Subcutaneous adipose tissue (tissue), 4 donors: Measurements from ENCODE around the gene KCNN1. TPM values are rescaled to one million over a fixed set of nuclear protein-coding genes. Genes with fewer than 3 reads are reported as not detected.

Experiments used
- total RNA-seq, 4 donors: library from RNA; depleted of rRNA; stranded (reverse); fragments of >200 nt; gene quantifications; one replicate each; pipeline ENCODE4 v1.1.0, GENCODE V29; 2016
- TF ChIP-seq, protein P1 (sequence below): fragments of 450-650 bp; IDR thresholded peaks from one replicate; pipeline ENCODE4 v1.5.1; 2016; ENCODE audit warnings: low read depth, mild to moderate bottlenecking, control low read depth, antibody characterized with exemption, moderate library complexity

The KCNN1 gene
- total RNA-seq, 4 donors from 2014 or later, result not detected

DNA sequence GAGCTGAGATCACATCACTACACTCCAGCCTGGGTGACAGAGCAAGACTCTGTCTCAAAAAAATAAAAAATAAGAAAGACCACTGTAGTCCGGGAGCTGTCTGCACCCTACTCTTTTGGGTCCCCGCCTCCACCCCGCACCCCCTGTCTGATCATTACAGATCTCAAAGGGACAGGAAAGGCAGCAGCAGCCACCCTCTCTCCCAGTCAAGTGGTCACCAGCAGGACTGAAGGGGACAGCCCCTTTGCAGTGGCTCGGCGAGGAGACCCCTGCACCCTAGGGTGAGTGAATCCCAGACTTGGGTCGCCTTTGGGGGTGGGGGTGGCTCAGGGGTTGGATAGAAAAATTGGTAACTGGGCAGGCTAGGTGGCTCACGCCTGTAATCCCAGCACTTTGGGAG is 12.5 kb upstream of the KCNN1 start:
- TF ChIP-seq, protein P1, sequence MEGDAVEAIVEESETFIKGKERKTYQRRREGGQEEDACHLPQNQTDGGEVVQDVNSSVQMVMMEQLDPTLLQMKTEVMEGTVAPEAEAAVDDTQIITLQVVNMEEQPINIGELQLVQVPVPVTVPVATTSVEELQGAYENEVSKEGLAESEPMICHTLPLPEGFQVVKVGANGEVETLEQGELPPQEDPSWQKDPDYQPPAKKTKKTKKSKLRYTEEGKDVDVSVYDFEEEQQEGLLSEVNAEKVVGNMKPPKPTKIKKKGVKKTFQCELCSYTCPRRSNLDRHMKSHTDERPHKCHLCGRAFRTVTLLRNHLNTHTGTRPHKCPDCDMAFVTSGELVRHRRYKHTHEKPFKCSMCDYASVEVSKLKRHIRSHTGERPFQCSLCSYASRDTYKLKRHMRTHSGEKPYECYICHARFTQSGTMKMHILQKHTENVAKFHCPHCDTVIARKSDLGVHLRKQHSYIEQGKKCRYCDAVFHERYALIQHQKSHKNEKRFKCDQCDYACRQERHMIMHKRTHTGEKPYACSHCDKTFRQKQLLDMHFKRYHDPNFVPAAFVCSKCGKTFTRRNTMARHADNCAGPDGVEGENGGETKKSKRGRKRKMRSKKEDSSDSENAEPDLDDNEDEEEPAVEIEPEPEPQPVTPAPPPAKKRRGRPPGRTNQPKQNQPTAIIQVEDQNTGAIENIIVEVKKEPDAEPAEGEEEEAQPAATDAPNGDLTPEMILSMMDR, result no peak

DNA sequence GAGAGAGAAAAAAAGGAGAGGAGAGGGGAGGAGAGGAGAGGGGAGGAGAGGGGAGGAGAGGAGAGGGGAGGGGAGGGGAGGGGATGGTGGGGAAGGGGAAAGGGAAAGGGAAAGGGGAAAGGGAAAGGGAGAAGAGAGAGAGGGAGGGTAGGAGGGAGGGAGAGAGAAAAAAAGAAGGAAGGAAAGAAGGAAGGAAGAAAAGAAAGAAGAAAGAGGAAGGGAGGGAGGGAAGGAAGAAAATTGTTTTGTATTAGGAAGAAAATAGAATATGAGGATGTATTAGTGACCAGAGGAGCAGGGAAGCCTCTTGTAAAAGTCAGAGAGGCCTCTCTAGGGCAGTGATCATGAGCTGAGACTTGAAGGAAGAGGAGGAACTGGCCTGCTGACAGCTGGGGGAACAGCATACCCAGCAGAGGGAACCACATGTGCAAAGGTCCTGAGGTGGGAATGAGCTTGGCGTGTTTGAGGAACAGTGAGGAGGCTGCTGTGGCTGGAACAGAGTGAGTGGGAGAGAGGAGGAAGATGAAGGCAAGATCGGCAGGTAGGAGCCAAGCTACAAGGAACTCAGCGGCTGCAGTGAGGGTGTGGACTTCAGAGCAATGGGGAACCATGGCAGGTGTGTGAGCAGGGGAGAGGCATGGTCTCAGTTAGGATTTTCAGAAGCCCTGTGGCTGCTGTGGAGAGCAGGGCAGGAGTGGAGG is 9.6 kb upstream of the KCNN1 start:
- TF ChIP-seq, protein P1, result no peak

DNA sequence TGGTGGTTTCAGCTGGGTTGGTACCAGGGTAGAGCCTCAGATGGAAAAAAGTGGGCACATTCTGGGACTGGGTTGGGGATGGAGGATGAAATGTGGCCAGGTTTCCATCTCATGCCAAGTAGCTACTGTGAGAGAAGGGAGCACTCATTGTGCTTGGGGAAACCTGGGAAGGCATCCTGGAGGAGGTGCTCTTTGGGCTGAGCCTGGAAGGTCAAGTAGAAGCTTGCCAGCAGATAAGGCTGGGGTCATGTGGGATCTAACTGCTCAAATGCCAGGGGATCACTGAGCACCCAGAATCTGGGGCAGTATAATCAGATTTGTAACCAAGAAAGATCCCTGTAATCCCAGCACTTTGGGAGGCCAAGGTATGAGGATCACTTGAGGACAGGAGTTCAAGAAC is 9.0 kb upstream of the KCNN1 start:
- TF ChIP-seq, protein P1, result no peak

DNA sequence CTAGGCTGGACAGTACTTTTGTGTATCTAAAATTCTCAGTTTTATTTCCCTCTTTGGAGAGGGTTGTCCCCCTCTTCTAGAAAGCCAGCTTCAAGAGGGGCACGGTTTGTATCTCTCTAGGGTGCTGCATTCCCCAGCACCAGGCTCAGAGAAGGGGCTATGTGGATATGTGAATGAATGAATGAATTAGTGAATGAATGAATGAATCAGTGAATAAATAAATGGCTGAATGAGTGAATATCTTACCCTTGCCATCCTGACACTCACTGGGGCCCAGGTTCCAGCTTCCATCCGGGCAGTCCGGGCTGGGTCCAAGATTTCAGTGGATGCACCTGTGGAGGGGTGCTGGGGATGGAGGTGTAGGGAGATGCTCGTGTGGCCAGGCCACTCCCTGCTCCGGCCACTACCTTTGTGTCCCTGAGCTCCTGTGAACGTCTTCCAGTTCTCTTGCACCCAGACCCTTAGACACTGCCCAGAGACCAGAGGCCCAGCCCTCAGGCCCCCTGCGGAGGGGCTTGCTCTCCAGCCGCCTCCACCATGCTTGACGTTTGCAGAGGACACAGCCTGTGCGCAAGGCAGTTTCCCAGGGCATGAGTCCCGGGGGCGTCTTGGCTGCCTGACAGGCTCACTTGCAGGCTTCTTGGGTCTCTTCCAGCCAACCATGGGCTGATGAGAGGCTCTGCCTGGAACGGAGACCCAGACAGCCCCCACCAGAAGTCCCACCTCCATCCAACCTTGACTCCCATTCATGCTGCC is 2.8 kb upstream of the KCNN1 start:
- TF ChIP-seq, protein P1, result no peak

DNA sequence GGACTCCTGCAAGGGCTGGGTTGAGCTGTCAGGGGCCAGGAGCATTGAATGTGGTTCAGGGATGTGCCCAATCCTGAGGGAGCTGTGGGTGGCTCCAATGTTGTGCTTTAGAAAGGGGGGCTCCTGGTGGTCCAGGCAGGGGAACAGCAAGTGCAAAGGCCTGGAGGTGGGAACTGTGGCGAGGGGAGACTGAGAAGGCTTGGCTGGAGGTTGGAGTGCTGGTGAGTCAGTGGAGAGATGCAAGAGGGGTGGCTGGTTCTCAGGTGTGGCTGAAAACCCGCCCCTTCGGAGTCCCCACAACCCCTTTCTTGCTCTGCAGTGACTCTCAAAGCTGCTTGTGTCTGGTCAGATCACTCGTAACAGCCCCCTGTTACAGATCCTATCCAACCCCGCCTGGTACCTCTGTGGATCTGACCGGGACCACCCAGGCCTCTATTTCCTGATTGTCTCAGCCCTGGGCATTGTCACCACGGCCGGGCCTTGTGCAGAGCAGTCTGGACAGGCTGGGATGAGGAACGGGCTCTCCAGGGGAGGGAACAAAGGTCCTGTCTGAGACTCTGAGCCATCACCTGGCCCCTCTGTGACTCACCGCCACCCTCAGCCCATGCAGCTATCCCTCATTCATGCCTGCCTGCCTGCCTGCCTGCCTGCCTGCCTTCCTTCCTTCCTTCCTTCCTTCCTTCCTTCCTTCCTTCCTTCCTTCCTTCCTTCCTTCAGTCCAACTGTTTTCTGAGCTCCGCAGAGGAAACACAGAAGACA is 1.4 kb upstream of the KCNN1 start:
- TF ChIP-seq, protein P1, result no peak

DNA sequence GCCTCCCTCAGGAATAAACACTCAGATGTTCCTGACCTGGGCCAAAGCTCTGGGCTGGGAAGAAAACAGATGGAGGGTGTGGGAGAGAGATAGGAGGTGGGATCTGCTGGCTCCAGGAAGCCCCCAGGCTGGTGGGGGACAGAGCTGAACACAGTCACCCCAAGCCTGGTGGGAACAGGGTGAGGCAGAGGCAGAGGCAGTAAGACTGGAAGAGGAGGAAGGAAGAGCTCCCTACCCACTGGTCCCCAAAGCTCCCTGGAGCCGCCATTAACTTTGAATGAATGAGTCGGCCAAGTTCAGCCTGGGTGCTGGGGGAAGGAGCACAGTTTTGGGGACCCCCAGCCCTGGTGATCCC is 801 bp upstream of the KCNN1 start:
- TF ChIP-seq, protein P1, result no peak
